ENCODE measurements around the gene GALT.
"Not testable (repeated sequence)": the region's sequence is repeated elsewhere in the genome, so short reads cannot be mapped to it uniquely, and the experiment has no call there.

The GALT gene

DNA sequence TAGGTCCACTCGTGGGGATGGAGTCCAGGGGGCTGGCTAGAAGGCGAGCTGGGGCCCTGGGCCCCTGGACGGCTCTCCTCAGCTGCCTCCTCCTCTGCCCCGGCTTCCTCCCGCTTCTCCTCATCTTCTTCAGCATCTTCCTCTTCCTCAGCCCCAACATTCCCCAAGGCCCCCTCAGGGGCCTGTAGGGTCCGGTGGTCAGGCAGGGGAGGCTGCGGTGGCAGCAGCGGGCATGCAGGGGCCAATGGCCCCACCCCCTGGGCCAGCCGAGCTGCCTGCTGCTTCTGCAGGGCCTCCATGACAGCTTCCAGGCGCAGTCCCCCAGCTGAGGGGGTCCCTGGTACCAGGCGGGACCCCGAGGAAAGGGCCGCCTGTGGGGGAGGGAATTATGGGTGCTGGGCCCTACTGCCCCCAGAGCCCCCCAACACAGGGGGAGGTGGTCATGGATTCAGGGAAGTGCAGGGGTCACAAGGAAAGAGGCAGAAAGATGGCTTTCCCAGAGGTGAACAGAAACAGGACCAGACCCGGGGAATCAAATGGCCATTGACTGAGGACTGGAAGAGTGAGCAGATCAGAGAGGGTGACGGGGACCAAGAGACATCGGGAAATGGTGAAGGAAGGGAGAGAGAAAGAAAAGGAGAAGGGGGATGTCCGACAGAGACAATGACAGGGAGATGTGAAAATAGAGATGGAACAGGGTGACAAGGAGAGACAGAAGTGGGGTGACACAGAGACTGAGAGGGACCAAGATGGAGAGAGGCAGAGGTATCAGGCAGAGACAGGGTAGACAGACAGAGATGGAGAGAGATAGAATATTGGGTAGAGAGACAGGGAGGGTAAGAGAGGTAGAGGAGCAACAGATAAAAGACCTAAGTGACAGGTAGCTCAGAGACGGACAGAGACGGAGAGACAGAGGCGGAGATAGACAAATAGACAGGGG lies 18.5 kb upstream of the GALT start:
- no peak for DNase-seq (ENCODE audit: low read depth in 1 of 2, low spot score in 1 of 2)

- DNase-seq (ENCODE audit: low read depth in 1 of 2, low spot score in 1 of 2) = peak in 1 of 2 donors; percentile 43
Measured at GRCh38 chr9:34628656-34629490, 17.6 kb upstream of the GALT start, which contains the start of gene ARID3C. Gene ARID3C (minus strand): TSS chr9:34629066. CDS start chr9:34628014, 1,052 bp downstream.

DNA sequence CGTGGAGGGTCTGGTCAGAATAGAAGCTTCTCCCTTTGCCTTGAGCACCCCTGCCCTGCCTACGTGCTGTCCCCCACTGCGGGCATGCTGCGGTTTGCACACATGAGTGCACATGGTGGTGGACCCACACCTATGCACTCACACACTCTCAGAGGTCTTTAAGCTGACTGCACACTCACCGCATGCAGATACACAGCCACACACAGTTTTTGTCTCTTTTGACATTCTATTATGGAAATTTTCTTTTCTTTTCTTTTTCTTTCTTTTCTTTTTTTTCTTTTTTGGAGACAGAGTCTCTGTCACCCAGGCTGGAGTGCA lies 17.0 kb upstream of the GALT start:
- no peak for DNase-seq (ENCODE audit: low read depth in 1 of 2, low spot score in 1 of 2)

- DNase-seq (ENCODE audit: low read depth in 1 of 2, low spot score in 1 of 2) = no peak
Measured at GRCh38 chr9:34630402-34631154, 15.9 kb upstream of the GALT start.

- no peak for DNase-seq (ENCODE audit: low read depth in 1 of 2, low spot score in 1 of 2)
Measured at GRCh38 chr9:34633166-34633565, 13.3 kb upstream of the GALT start.

DNA sequence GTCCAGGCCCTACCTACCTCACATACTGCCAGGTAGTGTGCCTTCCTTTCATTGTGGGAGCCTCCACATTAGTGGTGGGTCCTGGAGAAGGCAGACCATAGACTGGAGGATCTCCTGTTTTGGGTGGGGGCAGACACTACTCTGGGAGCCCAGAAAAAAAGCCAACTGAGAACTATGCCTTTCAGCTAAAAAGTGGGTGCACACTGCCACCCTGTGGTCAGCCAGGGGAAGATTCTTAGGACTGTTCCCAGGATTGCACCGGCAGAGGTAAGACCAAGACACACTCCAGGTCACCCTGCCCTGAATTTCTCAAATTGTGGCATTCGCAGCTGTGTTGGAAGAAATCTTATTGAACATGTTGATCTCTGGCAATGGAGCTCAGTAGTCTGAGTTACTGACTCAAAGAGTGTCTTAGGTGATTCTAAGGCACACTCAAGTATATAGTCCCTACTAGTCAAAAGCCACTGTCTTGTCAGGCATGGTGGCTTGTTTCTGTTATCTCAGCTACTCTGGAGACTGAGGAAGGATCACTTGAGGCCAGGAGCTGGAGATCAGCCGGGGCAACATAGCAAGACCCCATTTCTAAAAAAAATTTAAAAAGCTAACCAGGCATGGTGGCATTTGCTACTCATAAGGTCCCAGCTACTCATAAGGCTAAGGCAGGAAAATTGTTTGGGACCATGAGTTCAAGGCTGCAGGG lies 12.5 kb upstream of the GALT start:
- peak; percentile 49 to 59 for DNase-seq (ENCODE audit: low read depth in 1 of 2, low spot score in 1 of 2)

- no peak for DNase-seq (ENCODE audit: low read depth in 1 of 2, low spot score in 1 of 2)
Measured at GRCh38 chr9:34634551-34635248, 11.8 kb upstream of the GALT start.

GRCh38 chr9:34635556-34635955 lies 10.9 kb upstream of the GALT start:
- DNase-seq (ENCODE audit: low read depth in 1 of 2, low spot score in 1 of 2) = no peak

DNA sequence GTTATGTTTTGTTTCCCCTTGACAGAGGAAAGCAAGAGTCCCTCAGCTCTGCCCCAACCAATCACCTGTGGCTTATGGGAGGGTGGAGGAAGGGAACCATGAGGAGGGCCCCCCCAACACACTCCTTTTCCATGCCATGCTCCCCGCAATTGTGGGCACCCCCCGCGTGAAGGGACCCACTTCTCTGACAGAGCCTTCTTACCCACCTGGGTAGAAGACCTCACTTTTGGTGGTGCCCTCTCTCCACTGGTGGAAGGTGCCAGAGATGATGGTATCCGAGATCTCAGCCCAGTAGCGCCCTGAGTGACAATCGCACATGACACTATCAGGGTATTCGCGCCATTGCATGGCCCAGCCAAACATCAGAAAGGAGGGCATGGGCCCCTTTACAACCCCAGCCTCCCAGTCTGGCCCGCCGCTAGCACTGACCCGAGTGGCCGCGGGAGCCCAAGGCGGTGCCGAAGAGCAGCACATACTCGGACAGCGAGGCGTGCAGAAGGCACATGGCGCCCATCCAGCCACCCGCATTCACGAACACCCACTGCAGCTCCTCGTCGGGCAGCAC lies 9.6 kb upstream of the GALT start:
- DNase-seq (ENCODE audit: low read depth in 1 of 2, low spot score in 1 of 2) = no peak

- DNase-seq (ENCODE audit: low read depth in 1 of 2, low spot score in 1 of 2) = peak; percentile 87 to 92
Measured at GRCh38 chr9:34637356-34638137, 8.9 kb upstream of the GALT start, which contains the start of gene SIGMAR1. Gene SIGMAR1 (minus strand): TSS chr9:34637787. CDS start chr9:34637697, 90 bp downstream.

GRCh38 chr9:34638138-34638445 lies 8.4 kb upstream of the GALT start:
- no peak for DNase-seq (ENCODE audit: low read depth in 1 of 2, low spot score in 1 of 2)

DNA sequence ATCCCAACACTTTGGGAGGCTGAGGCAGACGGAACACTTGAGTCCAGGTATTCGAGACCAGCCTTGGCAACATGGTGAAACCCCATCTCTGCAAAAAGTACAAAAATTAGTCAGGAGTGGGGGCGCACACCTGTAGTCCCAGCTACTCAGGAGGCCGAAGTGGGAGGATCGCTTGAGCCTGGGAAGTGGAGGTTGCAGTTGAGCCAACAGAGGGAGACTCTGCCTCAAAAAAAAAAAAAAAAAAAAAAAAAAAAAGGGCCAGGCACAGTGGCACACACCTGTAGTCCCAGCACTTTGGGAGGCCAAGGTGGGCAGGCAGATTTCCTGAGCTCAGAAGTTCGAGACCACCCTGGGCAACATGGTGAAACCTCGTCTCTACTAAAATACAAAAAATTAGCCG lies 7.2 kb upstream of the GALT start:
- DNase-seq (ENCODE audit: low read depth in 1 of 2, low spot score in 1 of 2) = not testable (repeated sequence)

GRCh38 chr9:34642679-34643078 lies 3.8 kb upstream of the GALT start:
- DNase-seq (ENCODE audit: low read depth in 1 of 2, low spot score in 1 of 2) = no peak

DNA sequence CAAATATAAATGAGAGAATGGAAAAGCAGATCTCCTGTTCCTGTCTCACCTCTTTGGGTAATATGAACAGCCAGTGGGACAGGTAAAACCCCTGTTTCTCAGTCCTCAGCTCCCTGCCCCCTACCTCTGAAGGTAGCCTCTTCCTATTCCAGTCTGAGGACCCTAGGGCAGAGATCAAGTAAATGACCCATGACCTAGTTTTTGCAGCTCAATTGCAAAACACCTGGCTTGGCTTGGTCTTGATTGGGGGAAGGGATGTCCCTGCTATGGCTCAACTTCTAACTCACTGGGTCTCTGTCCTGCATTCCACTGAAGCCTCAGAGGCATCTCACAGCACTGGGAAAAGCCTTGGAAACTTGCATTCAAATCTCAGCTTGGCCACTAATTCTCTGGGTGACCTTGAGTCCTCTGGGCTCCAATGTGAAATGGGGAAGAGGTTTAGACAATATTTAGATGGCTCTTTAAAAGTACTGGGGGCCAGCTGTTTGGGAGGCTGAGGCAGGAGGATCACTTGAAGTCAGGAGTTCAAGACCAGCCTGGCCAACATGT lies 1.6 kb upstream of the GALT start:
- DNase-seq (ENCODE audit: low read depth in 1 of 2, low spot score in 1 of 2) = no peak

- no peak for DNase-seq (ENCODE audit: low read depth in 1 of 2, low spot score in 1 of 2)
Measured at GRCh38 chr9:34647084-34647403, 569 bp downstream of the GALT start.

GRCh38 chr9:34647651-34648050 lies 1.2 kb downstream of the GALT start:
- no peak for DNase-seq (ENCODE audit: low read depth in 1 of 2, low spot score in 1 of 2)

DNA sequence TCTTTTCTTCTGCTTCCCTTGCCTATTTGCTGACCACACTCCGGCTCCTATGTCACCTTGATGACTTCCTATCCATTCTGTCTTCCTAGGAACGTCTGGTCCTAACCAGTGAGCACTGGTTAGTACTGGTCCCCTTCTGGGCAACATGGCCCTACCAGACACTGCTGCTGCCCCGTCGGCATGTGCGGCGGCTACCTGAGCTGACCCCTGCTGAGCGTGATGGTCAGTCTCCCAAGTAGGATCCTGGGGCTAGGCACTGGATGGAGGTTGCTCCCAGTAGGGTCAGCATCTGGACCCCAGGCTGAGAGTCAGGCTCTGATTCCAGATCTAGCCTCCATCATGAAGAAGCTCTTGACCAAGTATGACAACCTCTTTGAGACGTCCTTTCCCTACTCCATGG lies 2.2 kb downstream of the GALT start:
- no peak for DNase-seq (ENCODE audit: low read depth in 1 of 2, low spot score in 1 of 2)

- DNase-seq (ENCODE audit: low read depth in 1 of 2, low spot score in 1 of 2) = no peak
Measured at GRCh38 chr9:34650816-34651215, 4.3 kb downstream of the GALT start.

DNA sequence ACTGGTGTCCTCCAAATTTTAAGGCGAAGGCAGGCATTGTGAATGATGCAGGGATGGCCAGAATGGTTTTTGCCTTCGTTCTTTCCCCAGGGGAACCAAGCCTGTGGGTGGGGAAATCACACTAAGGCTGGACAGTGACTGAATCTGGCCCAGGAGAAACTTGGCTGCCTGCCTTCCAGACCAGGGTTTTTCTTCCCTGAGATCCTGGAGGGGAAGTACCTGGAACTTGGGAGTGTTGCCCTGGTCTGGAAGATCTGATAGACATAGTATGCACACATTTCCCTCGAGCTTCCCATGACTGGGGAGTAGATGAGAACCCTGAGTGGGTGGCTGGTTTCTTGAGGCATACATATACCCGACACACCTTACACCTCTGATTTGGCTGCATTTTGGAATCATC lies 4.8 kb downstream of the GALT start:
- no peak for DNase-seq (ENCODE audit: low read depth in 1 of 2, low spot score in 1 of 2)
